HG03432 (cell line): ENCODE results near the gene TLCD3A.
"Not testable (repeated sequence)": the region's sequence is repeated elsewhere in the genome, so short reads cannot be mapped to it uniquely, and the experiment has no call there.

ENCODE experiments used
- ATAC-seq: cut with Tn5 transposase; IDR thresholded peaks from one replicate; pipeline ENCODE4 v1.9.1; 2021; ENCODE audit warnings: mild to moderate bottlenecking, moderate library complexity; ENCODE audit not compliant: unreplicated experiment

TLCD3A gene

DNA sequence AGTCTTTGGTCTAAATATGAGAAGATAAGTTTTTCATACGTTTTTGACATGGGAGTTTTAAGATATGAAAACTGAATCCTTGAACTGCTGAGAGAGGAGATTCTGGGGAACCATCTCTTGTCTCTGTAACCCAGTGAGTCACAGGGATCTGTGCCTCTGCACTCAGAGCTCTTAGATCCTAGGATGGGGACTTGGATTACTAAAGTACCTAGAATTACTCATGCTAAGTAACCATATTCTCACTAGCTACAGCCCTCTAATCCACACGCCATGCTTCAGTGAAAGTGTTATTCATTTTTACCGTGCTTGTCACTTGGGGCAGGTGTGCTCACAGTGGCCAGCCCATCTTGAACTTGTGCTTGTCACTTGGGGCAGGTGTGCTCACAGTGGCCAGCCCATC lies 51.7 kb downstream of the TLCD3A start:
- ATAC-seq, result no peak

DNA sequence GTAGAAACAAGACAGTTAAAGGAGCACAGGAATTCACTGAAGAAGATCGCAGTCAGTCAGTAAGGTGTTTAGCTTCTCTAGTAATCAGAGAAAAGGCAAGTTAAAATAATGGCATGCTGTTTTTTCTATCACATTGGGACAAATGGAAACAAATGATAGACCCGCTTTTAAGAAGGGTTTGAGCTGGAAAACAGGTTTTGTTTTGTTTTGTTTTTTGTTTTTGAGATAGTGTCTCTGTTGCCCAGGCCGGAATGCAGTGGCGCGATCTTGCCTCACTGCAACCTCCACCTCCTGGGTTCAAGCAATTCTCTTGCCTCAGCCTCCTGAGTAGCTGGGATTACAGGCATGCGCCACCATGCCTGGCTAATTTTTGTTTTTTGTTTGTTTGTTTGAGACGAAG lies 53.5 kb downstream of the TLCD3A start:
- ATAC-seq, result not testable (repeated sequence)

DNA sequence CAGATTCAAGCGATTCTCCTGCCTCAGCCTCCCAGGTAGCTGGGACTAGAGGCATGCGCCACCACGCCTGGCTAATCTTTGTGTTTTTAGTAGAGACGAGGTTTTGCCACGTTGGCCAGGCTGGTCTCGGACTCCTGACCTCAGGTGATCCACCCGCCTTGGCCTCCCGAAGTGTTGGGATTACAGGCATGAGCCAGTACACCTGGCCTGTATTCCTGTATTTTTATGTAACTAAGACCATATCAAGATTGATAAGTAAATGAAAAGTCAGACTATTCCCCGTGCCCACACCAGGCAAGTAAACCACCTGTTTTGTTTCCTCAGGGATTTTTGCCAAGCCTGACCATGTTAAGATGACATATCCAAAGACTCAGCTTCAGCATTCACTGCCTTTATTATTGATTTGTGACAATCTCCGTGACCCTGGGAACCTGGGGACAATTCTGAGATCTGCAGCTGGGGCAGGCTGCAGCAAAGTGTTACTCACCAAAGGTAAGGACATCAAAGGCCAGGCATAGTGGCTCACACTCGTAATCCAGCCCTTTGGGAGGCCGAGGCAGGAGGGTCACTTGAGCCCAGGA lies 55.3 kb downstream of the TLCD3A start:
- no peak for ATAC-seq

DNA sequence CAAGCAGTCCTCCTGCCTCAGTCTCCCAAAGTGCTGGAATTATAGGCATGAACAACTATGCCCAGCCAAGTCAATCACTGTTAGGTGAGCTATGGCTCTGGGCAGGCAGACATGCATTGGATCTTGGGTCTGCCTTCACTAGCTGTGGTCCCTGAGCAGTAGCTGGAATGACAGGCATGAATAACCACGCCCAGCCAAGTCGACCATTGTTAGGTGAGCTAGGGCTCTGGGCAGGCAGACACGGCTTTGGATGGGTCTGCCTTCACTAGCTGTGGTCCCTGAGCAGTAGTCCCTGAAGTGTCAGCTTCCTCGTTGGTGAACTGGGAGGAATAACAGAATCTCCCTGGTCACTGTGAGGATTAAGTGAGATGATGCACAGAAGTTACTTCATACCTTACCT lies 56.2 kb downstream of the TLCD3A start:
- no peak for ATAC-seq

DNA sequence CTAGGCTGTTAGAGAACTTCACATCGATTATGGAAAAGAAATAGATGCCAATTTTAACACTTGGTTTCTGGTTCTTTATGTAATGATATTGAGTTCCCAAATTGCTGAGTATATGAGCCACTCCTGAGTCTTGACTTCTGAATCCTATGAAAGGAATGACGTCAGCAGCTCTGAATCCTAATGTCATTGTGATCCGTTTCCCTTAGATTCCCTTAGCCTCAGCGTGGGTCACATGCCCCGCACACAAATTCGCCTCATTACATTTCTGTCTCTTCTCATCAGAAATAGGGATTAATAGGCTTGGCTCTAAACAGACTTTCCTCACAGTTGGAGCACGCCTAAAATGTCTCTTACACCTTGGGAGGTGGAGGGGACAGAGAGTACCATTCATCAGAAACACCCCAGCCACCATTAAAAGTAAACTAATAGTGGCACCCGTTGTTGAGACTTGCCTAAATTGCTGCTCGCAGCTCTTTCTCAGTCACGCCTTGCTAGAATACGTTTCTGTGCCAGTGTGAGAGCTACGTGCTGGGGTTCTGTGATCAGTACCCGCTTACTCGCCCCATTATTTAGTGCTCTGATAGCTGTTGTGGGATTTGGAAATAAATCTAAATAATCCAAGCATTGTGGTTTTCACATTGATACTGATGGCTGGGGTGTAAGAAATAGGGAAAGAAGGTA lies 56.9 kb downstream of the TLCD3A start:
- no peak for ATAC-seq

DNA sequence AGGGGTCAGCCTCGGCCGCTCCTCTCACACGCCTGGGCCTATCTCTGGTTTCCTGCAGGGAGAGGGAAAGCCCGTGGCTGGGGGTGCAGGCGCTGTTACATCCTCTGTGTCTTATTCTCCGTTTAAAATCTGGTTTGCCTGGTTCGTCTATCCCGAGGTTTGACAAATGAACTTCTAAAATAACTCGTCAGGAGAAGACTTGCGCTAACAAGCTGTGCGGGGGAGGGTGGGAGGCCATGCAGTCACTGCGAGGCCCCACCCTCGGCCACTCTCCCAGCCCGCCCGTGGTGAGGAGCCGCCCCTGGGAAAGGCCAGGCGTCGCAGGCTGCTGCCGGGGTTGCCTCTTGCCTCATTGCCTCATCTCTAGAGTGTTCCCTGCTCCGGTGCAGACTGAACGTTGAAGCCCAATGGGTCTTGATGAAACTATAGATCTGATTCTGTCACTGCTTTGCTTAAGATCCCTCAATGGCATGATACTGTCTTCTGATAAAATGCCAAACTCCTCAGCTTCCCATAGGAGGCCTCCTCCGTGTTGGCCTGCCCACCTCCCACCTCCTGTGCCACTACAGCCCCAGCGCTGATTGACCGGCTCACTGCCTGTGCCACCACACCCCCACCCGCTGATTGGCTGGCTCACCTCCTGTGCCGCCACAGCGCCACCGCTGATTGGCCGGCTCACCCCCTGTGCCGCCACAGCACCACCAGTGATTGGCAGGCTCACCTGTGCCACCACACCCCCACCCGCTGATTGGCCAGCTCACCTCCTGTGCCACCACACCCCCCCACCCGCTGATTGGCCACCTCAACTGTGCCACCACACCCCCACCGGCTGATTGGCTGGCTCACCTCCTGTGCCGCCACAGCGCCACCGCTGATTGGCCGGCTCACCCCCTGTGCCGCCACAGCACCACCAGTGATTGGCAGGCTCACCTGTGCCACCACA lies 57.8 kb downstream of the TLCD3A start:
- not testable (repeated sequence) for ATAC-seq

DNA sequence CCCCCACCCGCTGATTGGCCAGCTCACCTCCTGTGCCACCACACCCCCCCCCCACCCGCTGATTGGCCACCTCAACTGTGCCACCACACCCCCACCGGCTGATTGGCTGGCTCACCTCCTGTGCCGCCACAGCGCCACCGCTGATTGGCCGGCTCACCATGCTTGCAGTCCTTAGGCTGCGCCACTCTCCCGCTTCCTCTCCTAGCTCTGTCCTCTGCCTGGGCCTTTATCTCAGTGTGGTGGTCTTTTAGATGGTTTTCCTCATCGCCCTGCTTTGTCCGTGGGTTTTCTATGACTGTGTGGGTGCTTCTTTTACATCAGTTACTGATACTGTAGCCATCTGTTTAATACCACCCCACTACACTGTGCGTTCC lies 58.5 kb downstream of the TLCD3A start:
- not testable (repeated sequence) for ATAC-seq

DNA sequence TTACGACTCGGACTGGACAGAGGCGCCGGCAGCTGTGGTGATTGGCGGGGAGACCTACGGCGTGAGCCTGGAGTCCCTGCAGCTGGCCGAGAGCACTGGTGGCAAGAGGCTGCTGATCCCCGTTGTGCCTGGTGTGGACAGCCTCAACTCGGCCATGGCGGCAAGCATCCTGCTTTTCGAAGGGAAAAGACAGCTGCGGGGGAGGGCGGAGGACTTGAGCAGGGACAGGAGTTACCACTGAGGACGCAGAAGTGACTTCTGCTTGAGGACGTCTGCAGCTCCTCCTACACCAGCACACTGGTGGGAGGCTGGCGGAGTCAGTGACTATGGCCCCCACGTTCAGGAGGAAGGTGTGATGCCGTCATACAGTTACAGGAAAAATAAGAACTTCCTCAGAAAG lies 59.4 kb downstream of the TLCD3A start:
- ATAC-seq, result no peak

DNA sequence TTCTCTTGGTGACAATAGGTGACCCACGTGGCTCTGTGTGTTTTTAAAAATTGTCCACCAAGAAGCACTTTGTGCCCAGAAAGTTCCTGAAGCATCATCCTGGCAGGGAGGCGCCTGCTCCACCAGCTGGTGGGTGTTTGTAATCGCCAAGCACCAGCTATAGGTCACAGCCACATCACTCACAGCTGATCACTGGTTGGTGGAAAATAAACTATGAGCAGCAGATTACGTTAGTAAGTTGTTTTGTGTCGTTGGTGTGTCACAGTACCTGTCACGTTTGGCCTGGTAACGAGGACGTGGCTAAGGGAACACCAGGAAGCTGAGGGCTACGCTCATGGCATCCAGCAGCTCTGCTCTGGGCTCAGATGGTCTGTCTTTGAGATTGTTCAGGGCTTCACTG lies 59.9 kb downstream of the TLCD3A start:
- ATAC-seq, result no peak
